GM23248 (cell line): Measurements from ENCODE around the gene ASAP2.

Experiments
- EZH2 ChIP-seq: fragments of 200-600 bp; sonication (generic); IDR thresholded peaks from 2 replicates; pipeline ENCODE4 v1.6.1; 2018; ENCODE audit warnings: antibody characterized with exemption, mild to moderate bottlenecking; ENCODE audit not compliant: insufficient read depth, poor library complexity, severe bottlenecking
- EZH2phosphoT487 ChIP-seq: fragments of 200-600 bp; sonication (generic); IDR thresholded peaks from 2 replicates; pipeline ENCODE4 v1.6.1; 2018; ENCODE audit warnings: antibody characterized with exemption, moderate library complexity, mild to moderate bottlenecking, low read depth; ENCODE audit not compliant: insufficient read depth

DNA sequence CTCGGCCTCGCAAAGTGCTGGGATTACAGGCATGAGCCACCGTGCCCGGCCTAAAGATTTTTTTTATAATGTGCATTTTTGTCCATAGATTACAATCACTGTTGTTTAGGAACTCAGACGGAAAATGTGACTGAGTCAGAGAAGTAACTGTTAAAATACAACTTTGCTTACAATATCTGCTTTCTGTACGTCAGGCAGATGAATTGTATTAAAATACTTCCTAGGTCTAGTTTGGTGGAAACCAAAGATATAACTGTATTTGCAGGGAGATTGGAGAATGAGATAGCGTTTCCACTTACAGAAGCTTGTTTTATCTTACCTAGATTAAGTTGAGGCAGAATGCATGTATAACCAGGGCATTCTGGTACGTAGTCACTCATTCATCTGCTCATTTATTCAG, 36.7 kb downstream of the ASAP2 start:
- no peak for TF ChIP-seq EZH2
- no peak for TF ChIP-seq EZH2phosphoT487
